Esophagus muscularis mucosa (tissue), 4 donors: Measurements from ENCODE around the gene DSCAML1. TPM values are rescaled to one million over a fixed set of nuclear protein-coding genes. Genes with fewer than 3 reads are reported as not detected.

Experiments
- DNase-seq: peaks from one replicate; pipeline ENCODE4 v3.0.0-alpha.2; 2017; ENCODE audit errors: extremely low spot score
- H3K27ac ChIP-seq, 4 donors: fragments of 200-600 bp; sonication (generic); replicated peaks in 1 of 4; 1 replicate in 3 of 4; 2 replicates in 1 of 4; pipeline ENCODE4 v1.5.1; 2016 to 2019; ENCODE audit warnings: mild to moderate bottlenecking in 1 of 4
- H3K27me3 ChIP-seq, 4 donors: fragments of 200-600 bp; sonication (generic); one replicate each; pipeline versions ENCODE4 v1.5.1 to v1.6.0; 2016 to 2019
- H3K36me3 ChIP-seq, 4 donors: fragments of 200-600 bp; sonication (generic); one replicate each; pipeline ENCODE4 v1.5.1; 2016 to 2019
- H3K4me1 ChIP-seq, 4 donors: fragments of 200-600 bp; sonication (generic); one replicate each; pipeline ENCODE4 v1.5.1; 2016 to 2019
- H3K4me3 ChIP-seq, 4 donors: fragments of 200-600 bp; sonication (generic); 1 replicate in 2 of 4; 2 replicates in 2 of 4; pipeline ENCODE4 v1.5.1; 2016 to 2019; ENCODE audit warnings: mild to moderate bottlenecking in 4 of 4, moderate library complexity in 1 of 4
- H3K9me3 ChIP-seq, 4 donors: fragments of 200-600 bp; sonication (generic); 1 replicate in 3 of 4; 2 replicates in 1 of 4; pipeline ENCODE4 v1.5.1; 2016 to 2019
- EP300 ChIP-seq: sonication (generic); formaldehyde crosslinking; IDR thresholded peaks from one replicate; pipeline ENCODE4 v1.6.1; 2017; ENCODE audit warnings: antibody characterized with exemption
- POLR2A ChIP-seq: fragments of 450-650 bp; IDR thresholded peaks from one replicate; pipeline ENCODE4 v1.6.1; 2017; ENCODE audit warnings: antibody characterized with exemption, moderate library complexity, mild to moderate bottlenecking, low read depth
- POLR2AphosphoS5 ChIP-seq, 2 donors: sonication (generic); formaldehyde crosslinking; IDR thresholded peaks; one replicate each; pipeline ENCODE4 v1.6.1; 2017; ENCODE audit warnings: antibody characterized with exemption in 2 of 2
- WGBS: methylation state at CpG from one replicate; pipeline ENCODE4 v1.1.5; 2018; 5-methylcytosine and 5-hydroxymethylcytosine counted together
- intact Hi-C: fragments of 100-400 bp; cut with DNase I; formaldehyde crosslinking; loops from one replicate; pipeline ENCODE4 v1.15.1; 2023
- total RNA-seq, 4 donors: library from RNA; depleted of rRNA; stranded (reverse); fragments of >200 nt; gene quantifications; one replicate each; pipeline versions ENCODE4 v1.1.0 to v1.2.1, GENCODE V29; 2016
- TF ChIP-seq, protein P1 (sequence below), 3 experiments: fragments of 200-600 bp in 2 of 3; fragments of 450-650 bp in 1 of 3; sonication (generic) in 2 of 3; IDR thresholded peaks; one replicate each; pipeline ENCODE4 v1.5.1; 2017 to 2019; ENCODE audit warnings: antibody characterized with exemption in 3 of 3, mild to moderate bottlenecking in 2 of 3, moderate library complexity in 1 of 3

The DSCAML1 gene
- total RNA-seq, 4 donors from 2014 or later, result 0.50 to 5.8 (median 1.2) TPM

DNA sequence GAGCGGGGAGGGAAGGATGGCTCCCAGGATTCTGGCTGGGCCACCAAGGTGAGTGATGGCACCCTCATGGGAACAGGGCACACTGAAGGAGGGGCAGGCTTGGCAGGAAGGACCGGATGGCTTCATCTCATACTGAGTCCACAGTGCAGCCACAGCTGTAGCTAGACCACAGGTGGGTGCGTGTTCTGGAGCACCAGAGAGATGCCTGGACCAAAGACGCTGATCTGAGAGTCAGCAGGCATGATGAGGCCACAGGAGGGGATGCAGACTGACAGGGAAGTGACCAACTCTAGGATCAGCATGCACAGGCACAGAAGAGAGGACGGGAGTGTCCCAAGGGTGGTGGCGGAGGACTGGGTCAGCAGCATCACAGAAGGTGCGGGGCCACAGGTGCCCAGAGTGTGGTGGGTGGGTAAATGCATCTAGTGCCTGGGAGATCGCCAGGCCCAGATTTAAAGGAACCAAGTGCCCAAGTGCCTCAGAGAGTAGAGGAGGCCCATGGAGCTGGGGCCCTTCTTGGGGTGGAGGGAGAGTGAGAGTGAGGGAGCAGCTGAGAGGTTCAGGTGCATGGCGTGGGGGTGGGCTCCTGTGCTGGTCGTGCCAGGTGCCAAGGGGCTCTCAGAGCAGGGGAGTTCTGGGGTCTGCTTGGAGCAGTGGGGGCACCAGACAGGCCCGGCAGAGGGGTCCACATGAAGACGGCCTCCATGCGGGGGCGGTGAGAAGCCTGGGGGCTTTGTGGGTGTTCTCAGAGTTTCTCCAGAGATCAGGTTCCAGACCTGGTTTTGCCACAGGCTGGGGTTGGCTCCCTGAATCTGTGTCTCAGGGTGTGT lies 355.7 kb downstream of the DSCAML1 start:
- no peak overlapping the region for H3K4me3 ChIP-seq
- H3K36me3 ChIP-seq, result peaks cover 0 to 4% (median 0%) of the 10 kb centered on the region in 4 donors
- TF ChIP-seq POLR2AphosphoS5 (IDR thresholded peaks at IDR 0.05) (no peak), POLR2A (no peak), EP300 (no peak)
- TF ChIP-seq, protein P1, sequence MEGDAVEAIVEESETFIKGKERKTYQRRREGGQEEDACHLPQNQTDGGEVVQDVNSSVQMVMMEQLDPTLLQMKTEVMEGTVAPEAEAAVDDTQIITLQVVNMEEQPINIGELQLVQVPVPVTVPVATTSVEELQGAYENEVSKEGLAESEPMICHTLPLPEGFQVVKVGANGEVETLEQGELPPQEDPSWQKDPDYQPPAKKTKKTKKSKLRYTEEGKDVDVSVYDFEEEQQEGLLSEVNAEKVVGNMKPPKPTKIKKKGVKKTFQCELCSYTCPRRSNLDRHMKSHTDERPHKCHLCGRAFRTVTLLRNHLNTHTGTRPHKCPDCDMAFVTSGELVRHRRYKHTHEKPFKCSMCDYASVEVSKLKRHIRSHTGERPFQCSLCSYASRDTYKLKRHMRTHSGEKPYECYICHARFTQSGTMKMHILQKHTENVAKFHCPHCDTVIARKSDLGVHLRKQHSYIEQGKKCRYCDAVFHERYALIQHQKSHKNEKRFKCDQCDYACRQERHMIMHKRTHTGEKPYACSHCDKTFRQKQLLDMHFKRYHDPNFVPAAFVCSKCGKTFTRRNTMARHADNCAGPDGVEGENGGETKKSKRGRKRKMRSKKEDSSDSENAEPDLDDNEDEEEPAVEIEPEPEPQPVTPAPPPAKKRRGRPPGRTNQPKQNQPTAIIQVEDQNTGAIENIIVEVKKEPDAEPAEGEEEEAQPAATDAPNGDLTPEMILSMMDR (IDR thresholded peaks at IDR 0.05), result no peak
- no peak overlapping the region for H3K27ac ChIP-seq
- H3K9me3 ChIP-seq, result no peaks in the 10 kb centered on the region
- 89% methylated on average over 14 of the region's 14 CpGs for WGBS
- H3K27me3 ChIP-seq, result peaks cover 0 to 44% (median 4%) of the 10 kb centered on the region in 4 donors
- intact Hi-C loops, result loop anchor here (5.0 kb wide), 1 partner anchor 376 kb away; no protein-coding TSS in a partner anchor
- no peak for DNase-seq
- peaks cover 0 to 8% (median 5%) of the 10 kb centered on the region in 4 donors for H3K4me1 ChIP-seq

DNA sequence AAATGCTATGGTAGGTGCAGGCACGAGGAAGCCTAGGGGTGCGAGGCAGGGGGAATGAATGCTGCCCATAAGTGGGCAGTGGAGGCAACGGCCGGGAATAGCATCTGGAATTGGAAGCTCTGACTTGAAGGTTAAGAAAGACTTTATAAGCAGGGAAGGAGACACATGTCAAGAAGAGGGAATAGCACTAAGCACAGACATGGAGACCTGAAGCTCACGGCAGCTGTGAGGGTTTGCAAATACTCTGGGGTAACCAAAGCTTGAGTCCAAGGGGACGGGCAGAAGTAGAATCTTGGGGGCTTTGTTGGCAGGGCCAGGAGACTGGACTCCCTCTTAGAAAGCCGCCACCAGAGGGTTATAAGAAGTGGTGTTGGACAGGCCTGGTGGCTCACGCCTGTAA lies 356.8 kb downstream of the DSCAML1 start:
- 88% methylated on average over 5 of the region's 8 CpGs for WGBS
- TF ChIP-seq POLR2AphosphoS5 (IDR thresholded peaks at IDR 0.05) (no peak), POLR2A (no peak), EP300 (no peak)
- TF ChIP-seq, protein P1 (IDR thresholded peaks at IDR 0.05), result no peak
- DNase-seq, result no peak
- Histone ChIP-seq H3K27ac (no peak overlapping the region), H3K36me3 (peaks cover 0 to 4% (median 0%) of the 10 kb centered on the region in 4 donors), H3K4me3 (no peak overlapping the region), H3K9me3 (no peaks in the 10 kb centered on the region), H3K27me3 (peaks cover 0 to 45% (median 4%) of the 10 kb centered on the region in 4 donors), H3K4me1 (peaks cover 0 to 8% (median 5%) of the 10 kb centered on the region in 4 donors)
- intact Hi-C loops, result loop anchor here (5.0 kb wide), 1 partner anchor 377 kb away; no protein-coding TSS in a partner anchor

DNA sequence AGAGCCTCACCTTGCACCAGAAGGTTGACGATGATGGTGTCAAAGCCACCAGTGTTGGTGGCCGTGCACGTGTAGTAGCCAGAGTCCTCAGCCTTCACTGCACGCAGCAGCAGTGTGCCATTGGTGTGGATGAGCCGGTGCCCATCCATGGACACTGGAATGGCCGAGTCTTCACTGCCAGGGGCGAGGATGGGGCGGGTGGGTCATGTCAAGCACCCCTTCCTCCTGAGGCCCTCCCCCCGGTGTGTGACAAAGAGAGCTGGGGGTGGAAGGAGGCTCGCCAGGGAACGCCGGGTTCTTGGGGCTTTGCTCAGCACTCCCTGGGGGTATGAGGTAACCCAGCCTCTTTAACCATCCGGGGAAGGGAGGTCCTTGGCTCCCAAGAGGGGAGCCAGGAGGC lies 357.8 kb downstream of the DSCAML1 start:
- Histone ChIP-seq H3K36me3 (peaks cover 0 to 4% (median 0%) of the 10 kb centered on the region in 4 donors), H3K4me3 (no peak overlapping the region), H3K9me3 (no peaks in the 10 kb centered on the region), H3K27ac (no peak overlapping the region), H3K27me3 (peaks cover 0 to 37% (median 4%) of the 10 kb centered on the region in 4 donors), H3K4me1 (peaks cover 0 to 7% (median 5%) of the 10 kb centered on the region in 4 donors)
- DNase-seq, result no peak
- intact Hi-C loops, result no loop called here
- no peak for TF ChIP-seq EP300
- no peak for TF ChIP-seq POLR2AphosphoS5 (IDR thresholded peaks at IDR 0.05)
- TF ChIP-seq, protein P1 (IDR thresholded peaks at IDR 0.05), result no peak
- no peak for TF ChIP-seq POLR2A
- WGBS, result 92% methylated on average over 8 of the region's 13 CpGs

DNA sequence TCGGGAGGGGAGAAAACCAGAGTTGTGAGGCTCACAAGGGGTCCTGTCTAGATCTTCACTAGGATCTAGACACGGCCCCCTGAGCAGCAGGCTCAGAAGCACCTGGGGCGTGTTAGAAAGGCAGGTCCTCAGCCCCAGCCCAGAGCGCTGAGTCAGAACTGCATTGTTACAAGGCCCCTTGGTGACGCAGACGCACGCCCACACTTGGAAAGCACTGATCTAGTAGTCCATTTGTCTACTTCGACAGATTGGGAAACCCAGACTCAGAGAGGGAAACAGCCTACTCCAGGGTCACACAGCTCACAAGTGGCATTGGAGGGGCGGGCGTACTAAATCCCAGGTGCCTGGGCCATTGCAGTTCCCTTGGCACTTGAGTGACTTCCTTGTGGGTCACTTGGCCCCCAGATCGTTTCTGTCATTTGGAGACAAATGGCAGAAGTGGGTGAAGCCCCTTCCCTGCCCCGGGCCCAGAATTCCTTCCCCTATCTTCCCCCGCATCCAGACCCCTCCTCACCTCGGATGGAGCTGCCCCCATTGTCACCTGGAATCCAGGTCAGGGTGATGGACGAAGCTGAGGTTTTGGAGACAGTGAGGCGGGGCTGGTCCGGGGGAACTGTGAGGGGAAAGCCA lies 358.5 kb downstream of the DSCAML1 start:
- peaks cover 0 to under 1% (median 0%) of the 10 kb centered on the region in 4 donors for H3K4me1 ChIP-seq
- DNase-seq, result no peak
- H3K4me3 ChIP-seq, result no peak overlapping the region
- no peaks in the 10 kb centered on the region for H3K9me3 ChIP-seq
- intact Hi-C loops, result no loop called here
- H3K27me3 ChIP-seq, result peaks cover 0 to 29% (median 0%) of the 10 kb centered on the region in 4 donors
- H3K27ac ChIP-seq, result no peak overlapping the region
- TF ChIP-seq, protein P1 (IDR thresholded peaks at IDR 0.05), result no peak
- TF ChIP-seq EP300 (no peak), POLR2A (no peak), POLR2AphosphoS5 (IDR thresholded peaks at IDR 0.05) (no peak)
- 80% methylated on average over 16 of the region's 17 CpGs for WGBS
- peaks cover 0 to 4% (median 2%) of the 10 kb centered on the region in 4 donors for H3K36me3 ChIP-seq
